Adipocyte (in vitro differentiated cells): ENCODE measurements around the gene SPAAR.

Experiments
- DNase-seq: peaks from one replicate; pipeline ENCODE4 v3.0.0-alpha.2; 2015; ENCODE audit warnings: low read depth
- H3K27me3 ChIP-seq: replicated peaks from 2 replicates; pipeline ENCODE4 v1.7.0; 2013; ENCODE audit warnings: mild to moderate bottlenecking, low read length, moderate library complexity; ENCODE audit not compliant: control insufficient read depth, insufficient read depth
- H3K36me3 ChIP-seq: 2 replicates; pipeline ENCODE4 v1.7.0; 2013; ENCODE audit warnings: low read length, mild to moderate bottlenecking, moderate library complexity; ENCODE audit not compliant: control insufficient read depth, insufficient read depth, severe bottlenecking
- H3K4me1 ChIP-seq: 2 replicates; pipeline ENCODE4 v1.7.0; 2013; ENCODE audit warnings: mild to moderate bottlenecking, low read length, moderate library complexity; ENCODE audit not compliant: control insufficient read depth, insufficient read depth
- H3K4me3 ChIP-seq: 2 replicates; pipeline ENCODE4 v1.7.0; 2013; ENCODE audit warnings: mild to moderate bottlenecking, low read length, moderate library complexity
- H3K9ac ChIP-seq: 2 replicates; pipeline ENCODE4 v1.7.0; 2013; ENCODE audit warnings: mild to moderate bottlenecking, low read length, moderate library complexity
- H3K9me3 ChIP-seq: 2 replicates; pipeline ENCODE4 v1.7.0; 2013; ENCODE audit warnings: mild to moderate bottlenecking, low read length, moderate library complexity; ENCODE audit not compliant: control insufficient read depth

Gene SPAAR

GRCh38 chr9:35940458-35941407, 31.4 kb downstream of the SPAAR start:
- Histone ChIP-seq H3K9ac (no peak overlapping the region), H3K36me3 (no peaks in the 10 kb centered on the region), H3K4me3 (no peak overlapping the region), H3K27me3 (no peaks in the 10 kb centered on the region), H3K4me1 (peaks cover 16% of the 10 kb centered on the region), H3K9me3 (no peaks in the 10 kb centered on the region)
- DNase-seq = no peak

- no peaks in the 10 kb centered on the region for H3K36me3 ChIP-seq
- H3K9ac ChIP-seq = no peak overlapping the region
- no peak for DNase-seq
- no peaks in the 10 kb centered on the region for H3K27me3 ChIP-seq
- no peaks in the 10 kb centered on the region for H3K9me3 ChIP-seq
- no peak overlapping the region for H3K4me3 ChIP-seq
- H3K4me1 ChIP-seq = peaks cover 6% of the 10 kb centered on the region
Observed at GRCh38 chr9:35942286-35942685, 33.0 kb downstream of the SPAAR start.

GRCh38 chr9:35944173-35944572, 34.9 kb downstream of the SPAAR start:
- DNase-seq = no peak
- Histone ChIP-seq H3K9ac (no peak overlapping the region), H3K9me3 (no peaks in the 10 kb centered on the region), H3K4me3 (no peak overlapping the region), H3K36me3 (no peaks in the 10 kb centered on the region), H3K27me3 (no peaks in the 10 kb centered on the region), H3K4me1 (peaks cover 6% of the 10 kb centered on the region)

- no peaks in the 10 kb centered on the region for H3K9me3 ChIP-seq
- no peak overlapping the region for H3K9ac ChIP-seq
- no peak for DNase-seq
- H3K27me3 ChIP-seq = no peaks in the 10 kb centered on the region
- no peak overlapping the region for H3K4me3 ChIP-seq
- no peaks in the 10 kb centered on the region for H3K36me3 ChIP-seq
- peaks cover 6% of the 10 kb centered on the region for H3K4me1 ChIP-seq
Observed at GRCh38 chr9:35944841-35945240, 35.6 kb downstream of the SPAAR start.

- no peaks in the 10 kb centered on the region for H3K36me3 ChIP-seq
- H3K9me3 ChIP-seq = no peaks in the 10 kb centered on the region
- H3K27me3 ChIP-seq = no peaks in the 10 kb centered on the region
- DNase-seq = peak; percentile 93
- peak overlapping the region; percentile 71 for H3K4me3 ChIP-seq
- H3K4me1 ChIP-seq = peaks cover 6% of the 10 kb centered on the region
- peak overlapping the region; percentile 43 for H3K9ac ChIP-seq
Observed at GRCh38 chr9:35945341-35946018, 36.2 kb downstream of the SPAAR start.

- H3K27me3 ChIP-seq = no peaks in the 10 kb centered on the region
- DNase-seq = no peak
- no peaks in the 10 kb centered on the region for H3K36me3 ChIP-seq
- H3K4me3 ChIP-seq = no peak overlapping the region
- no peak overlapping the region for H3K9ac ChIP-seq
- H3K9me3 ChIP-seq = no peaks in the 10 kb centered on the region
- H3K4me1 ChIP-seq = peaks cover 15% of the 10 kb centered on the region
Observed at GRCh38 chr9:35948451-35948850, 39.2 kb downstream of the SPAAR start.

- Histone ChIP-seq H3K36me3 (no peaks in the 10 kb centered on the region), H3K27me3 (no peaks in the 10 kb centered on the region), H3K4me3 (no peak overlapping the region), H3K9ac (no peak overlapping the region), H3K4me1 (peaks cover 15% of the 10 kb centered on the region), H3K9me3 (no peaks in the 10 kb centered on the region)
- no peak for DNase-seq
Observed at GRCh38 chr9:35948901-35949318, 39.6 kb downstream of the SPAAR start.

GRCh38 chr9:35951736-35952135, 42.4 kb downstream of the SPAAR start:
- H3K4me3 ChIP-seq = no peak overlapping the region
- H3K36me3 ChIP-seq = no peaks in the 10 kb centered on the region
- H3K9ac ChIP-seq = no peak overlapping the region
- H3K9me3 ChIP-seq = no peaks in the 10 kb centered on the region
- no peaks in the 10 kb centered on the region for H3K27me3 ChIP-seq
- peak; percentile 44 for DNase-seq
- peaks cover 10% of the 10 kb centered on the region for H3K4me1 ChIP-seq

- H3K27me3 ChIP-seq = no peaks in the 10 kb centered on the region
Observed at GRCh38 chr9:35952526-35953191, 43.4 kb downstream of the SPAAR start.

GRCh38 chr9:35954942-35955546, 45.8 kb downstream of the SPAAR start:
- DNase-seq = peak; percentile 91

More at GRCh38 chr9:35952526-35953191, 43.4 kb downstream of the SPAAR start:
- no peak for DNase-seq
- Histone ChIP-seq H3K4me1 (peaks cover 10% of the 10 kb centered on the region), H3K9ac (no peak overlapping the region), H3K36me3 (no peaks in the 10 kb centered on the region), H3K9me3 (no peaks in the 10 kb centered on the region), H3K4me3 (no peak overlapping the region)

GRCh38 chr9:35956651-35957050, 47.4 kb downstream of the SPAAR start:
- H3K27me3 ChIP-seq = no peaks in the 10 kb centered on the region
- no peak for DNase-seq

More at GRCh38 chr9:35954942-35955546, 45.8 kb downstream of the SPAAR start:
- H3K9me3 ChIP-seq = no peaks in the 10 kb centered on the region
- H3K27me3 ChIP-seq = no peaks in the 10 kb centered on the region
- no peak overlapping the region for H3K4me3 ChIP-seq
- peaks cover 15% of the 10 kb centered on the region for H3K4me1 ChIP-seq
- H3K9ac ChIP-seq = peak overlapping the region; percentile 2
- no peaks in the 10 kb centered on the region for H3K36me3 ChIP-seq

More at GRCh38 chr9:35956651-35957050, 47.4 kb downstream of the SPAAR start:
- Histone ChIP-seq H3K4me1 (peaks cover 12% of the 10 kb centered on the region), H3K9me3 (no peaks in the 10 kb centered on the region), H3K36me3 (no peaks in the 10 kb centered on the region), H3K4me3 (no peak overlapping the region), H3K9ac (no peak overlapping the region)
